ENCODE data around the gene TEX36.

GRCh38 chr10:125640653-125641052 is 42.3 kb downstream of the TEX36 start:
- TF ChIP-seq CTCF (IDR thresholded peaks at IDR 0.05) (no peak), EZH2phosphoT487 (IDR thresholded peaks at IDR 0.05) (no peak)
